ENCODE data around the gene CMC4. TPM values are rescaled to one million over a fixed set of nuclear protein-coding genes. Genes with fewer than 3 reads are reported as not detected.

The CMC4 gene
- total and polyA plus RNA-seq, 9 of the 15 experiments (the other 6 are each of a cell fraction or from before 2014, with no cell fraction given): 3.5 to 16.9 (median 8.2) TPM

DNA sequence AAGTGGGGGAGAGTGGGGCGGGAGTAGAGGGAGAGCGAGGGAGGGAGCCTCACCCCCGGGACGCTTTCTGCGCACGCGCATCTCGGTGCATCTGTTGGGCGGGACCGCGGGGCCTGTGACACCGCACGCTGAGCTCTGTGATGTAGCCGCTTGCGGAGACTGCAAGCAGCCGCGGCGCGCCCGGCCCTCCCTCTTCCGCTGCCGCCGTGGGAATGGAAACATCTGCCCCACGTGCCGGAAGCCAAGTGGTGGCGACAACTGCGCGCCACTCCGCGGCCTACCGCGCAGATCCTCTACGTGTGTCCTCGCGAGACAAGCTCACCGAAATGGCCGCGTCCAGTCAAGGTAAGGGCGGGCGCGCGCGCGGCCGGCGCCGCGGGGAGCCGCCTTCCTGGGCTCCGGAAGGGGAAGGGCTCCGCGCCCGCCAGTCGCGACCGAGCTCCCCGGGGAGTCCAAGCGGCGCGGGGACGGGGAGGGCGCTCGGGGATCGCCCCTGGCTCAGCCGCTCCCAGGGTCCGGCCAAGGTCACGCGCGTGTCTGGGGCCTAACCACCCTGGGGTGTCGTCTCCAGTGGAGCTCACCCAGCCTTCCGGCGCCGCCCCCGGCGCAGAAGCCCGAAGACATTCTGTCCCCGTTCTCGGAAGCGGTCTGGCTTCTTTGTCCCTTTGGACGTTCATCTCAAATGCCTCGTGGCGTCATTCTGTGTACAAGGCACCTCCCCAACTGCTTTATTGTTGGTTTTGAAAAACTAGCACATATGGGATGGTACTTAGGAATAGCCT lies 44.0 kb downstream of the CMC4 start, which contains the start of gene FUNDC2 (continued):
- TF ChIP-seq BDP1 (IDR thresholded peaks at IDR 0.05; ENCODE audit: insufficient read depth, insufficient read length): no peak
- TF ChIP-seq ZZZ3 (IDR thresholded peaks at IDR 0.05): no peak
- TF ChIP-seq SMARCB1 (IDR thresholded peaks at IDR 0.05; ENCODE audit: insufficient read length, low read depth): no peak
- no peak for TF ChIP-seq PTRF (tag; IDR thresholded peaks at IDR 0.05)
- no peak for TF ChIP-seq KDM1A (IDR thresholded peaks at IDR 0.05)
- no peak for TF ChIP-seq BCL6 (CRISPR knock-in tag; IDR thresholded peaks at IDR 0.05)
- peak; percentile 40; the same call in 1 of the 2 replicates for TF ChIP-seq FOSL1 (tag; conservative IDR thresholded peaks at IDR 0.05)
- no peak for TF ChIP-seq CCAR2 (IDR thresholded peaks at IDR 0.05; ENCODE audit: low read depth, low read length)
- no peak for TF ChIP-seq CHCHD3 (CRISPR knock-in tag; IDR thresholded peaks at IDR 0.05)
- no peak for TF ChIP-seq ZBTB17 (CRISPR knock-in tag; IDR thresholded peaks at IDR 0.05)
- no peak for TF ChIP-seq NR2C1 (IDR thresholded peaks at IDR 0.05)
- peak; percentile 40; the same call in 1 of the 2 replicates for TF ChIP-seq NR2C1 (tag; IDR thresholded peaks at IDR 0.05)
- TF ChIP-seq, protein P1, sequence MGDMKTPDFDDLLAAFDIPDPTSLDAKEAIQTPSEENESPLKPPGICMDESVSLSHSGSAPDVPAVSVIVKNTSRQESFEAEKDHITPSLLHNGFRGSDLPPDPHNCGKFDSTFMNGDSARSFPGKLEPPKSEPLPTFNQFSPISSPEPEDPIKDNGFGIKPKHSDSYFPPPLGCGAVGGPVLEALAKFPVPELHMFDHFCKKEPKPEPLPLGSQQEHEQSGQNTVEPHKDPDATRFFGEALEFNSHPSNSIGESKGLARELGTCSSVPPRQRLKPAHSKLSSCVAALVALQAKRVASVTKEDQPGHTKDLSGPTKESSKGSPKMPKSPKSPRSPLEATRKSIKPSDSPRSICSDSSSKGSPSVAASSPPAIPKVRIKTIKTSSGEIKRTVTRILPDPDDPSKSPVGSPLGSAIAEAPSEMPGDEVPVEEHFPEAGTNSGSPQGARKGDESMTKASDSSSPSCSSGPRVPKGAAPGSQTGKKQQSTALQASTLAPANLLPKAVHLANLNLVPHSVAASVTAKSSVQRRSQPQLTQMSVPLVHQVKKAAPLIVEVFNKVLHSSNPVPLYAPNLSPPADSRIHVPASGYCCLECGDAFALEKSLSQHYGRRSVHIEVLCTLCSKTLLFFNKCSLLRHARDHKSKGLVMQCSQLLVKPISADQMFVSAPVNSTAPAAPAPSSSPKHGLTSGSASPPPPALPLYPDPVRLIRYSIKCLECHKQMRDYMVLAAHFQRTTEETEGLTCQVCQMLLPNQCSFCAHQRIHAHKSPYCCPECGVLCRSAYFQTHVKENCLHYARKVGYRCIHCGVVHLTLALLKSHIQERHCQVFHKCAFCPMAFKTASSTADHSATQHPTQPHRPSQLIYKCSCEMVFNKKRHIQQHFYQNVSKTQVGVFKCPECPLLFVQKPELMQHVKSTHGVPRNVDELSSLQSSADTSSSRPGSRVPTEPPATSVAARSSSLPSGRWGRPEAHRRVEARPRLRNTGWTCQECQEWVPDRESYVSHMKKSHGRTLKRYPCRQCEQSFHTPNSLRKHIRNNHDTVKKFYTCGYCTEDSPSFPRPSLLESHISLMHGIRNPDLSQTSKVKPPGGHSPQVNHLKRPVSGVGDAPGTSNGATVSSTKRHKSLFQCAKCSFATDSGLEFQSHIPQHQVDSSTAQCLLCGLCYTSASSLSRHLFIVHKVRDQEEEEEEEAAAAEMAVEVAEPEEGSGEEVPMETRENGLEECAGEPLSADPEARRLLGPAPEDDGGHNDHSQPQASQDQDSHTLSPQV (IDR thresholded peaks at IDR 0.05): no peak
- TF ChIP-seq SP1 (CRISPR knock-in tag; IDR thresholded peaks at IDR 0.05): peak; percentile 82
